ENCODE data around the gene GSTO2.

Gene GSTO2

DNA sequence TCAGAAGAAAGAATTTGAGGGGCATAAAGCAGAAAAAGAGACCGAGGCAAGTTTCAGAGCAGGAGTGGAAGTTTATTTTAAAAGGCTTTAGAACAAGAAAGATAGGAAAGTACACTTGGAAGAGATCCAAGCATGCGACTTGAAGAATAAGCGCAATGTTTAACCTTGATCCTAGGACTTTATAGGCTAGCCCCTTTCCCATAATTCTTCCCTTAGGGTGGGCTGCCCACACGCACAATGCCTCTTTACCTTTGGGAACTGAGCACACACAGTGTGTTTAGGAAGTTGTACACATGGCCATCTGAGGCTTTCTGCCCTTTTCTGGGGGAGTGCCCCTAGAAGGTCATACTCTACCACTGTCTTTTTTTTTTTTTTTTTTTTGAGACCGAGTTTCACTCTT lies 25.5 kb upstream of the GSTO2 start:
- no peaks in the 10 kb centered on the region for H3K27me3 ChIP-seq (ENCODE audit: insufficient read depth, low read length)
- H3K79me2 ChIP-seq (ENCODE audit: control insufficient read depth, insufficient read depth, low read length, poor library complexity): no peaks in the 10 kb centered on the region
- H3K14ac ChIP-seq (ENCODE audit: low read length): no peak overlapping the region
- no peak overlapping the region for H3K4ac ChIP-seq (ENCODE audit: low read depth, low read length)
- no peak overlapping the region for H4K8ac ChIP-seq (ENCODE audit: low read depth, low read length)
- no peak overlapping the region for H4K12ac ChIP-seq (ENCODE audit: low read depth, low read length)
- no peak overlapping the region for H2BK120ac ChIP-seq (ENCODE audit: insufficient read depth, low read length, poor library complexity)
- no peak overlapping the region for H2AFZ ChIP-seq (ENCODE audit: insufficient read depth, low read length, poor library complexity)
- H3K23ac ChIP-seq (ENCODE audit: low read length): no peak overlapping the region
- no peak overlapping the region for H2BK12ac ChIP-seq (ENCODE audit: low read length)
- no peak overlapping the region for H3K27ac ChIP-seq (ENCODE audit: low read depth, low read length)
- no peak overlapping the region for H3K18ac ChIP-seq (ENCODE audit: low read length)
- no peaks in the 10 kb centered on the region for H3K79me1 ChIP-seq (ENCODE audit: low read length)
- no peak overlapping the region for H3K4me3 ChIP-seq (ENCODE audit: low read depth, low read length)
- no CpG with 5 or more reads among the region's 5 CpGs for WGBS (ENCODE audit: extremely low coverage, insufficient coverage, insufficient read length)
- peaks cover 8% of the 10 kb centered on the region for H3K9me3 ChIP-seq (ENCODE audit: insufficient read depth, low read depth, low read length)
- H3K36me3 ChIP-seq (ENCODE audit: control insufficient read depth in 1 of 2, insufficient read depth in 2 of 2, low read length in 2 of 2): no peaks in the 10 kb centered on the region
- no peak for DNase-seq
- H2BK5ac ChIP-seq (ENCODE audit: low read depth, low read length, poor library complexity): no peak overlapping the region
- no peak overlapping the region for H4K91ac ChIP-seq (ENCODE audit: low read depth, low read length)
- H3K9ac ChIP-seq (ENCODE audit: low read length): no peak overlapping the region
- no peak overlapping the region for H3K4me2 ChIP-seq (ENCODE audit: low read length)
- H2AK5ac ChIP-seq (ENCODE audit: low read length): no peak overlapping the region
- peaks cover 0 to 2% of the 10 kb centered on the region in 2 experiments for H3K4me1 ChIP-seq (ENCODE audit: control insufficient read depth in 1 of 2, insufficient read depth in 2 of 2, low read length in 2 of 2)

DNA sequence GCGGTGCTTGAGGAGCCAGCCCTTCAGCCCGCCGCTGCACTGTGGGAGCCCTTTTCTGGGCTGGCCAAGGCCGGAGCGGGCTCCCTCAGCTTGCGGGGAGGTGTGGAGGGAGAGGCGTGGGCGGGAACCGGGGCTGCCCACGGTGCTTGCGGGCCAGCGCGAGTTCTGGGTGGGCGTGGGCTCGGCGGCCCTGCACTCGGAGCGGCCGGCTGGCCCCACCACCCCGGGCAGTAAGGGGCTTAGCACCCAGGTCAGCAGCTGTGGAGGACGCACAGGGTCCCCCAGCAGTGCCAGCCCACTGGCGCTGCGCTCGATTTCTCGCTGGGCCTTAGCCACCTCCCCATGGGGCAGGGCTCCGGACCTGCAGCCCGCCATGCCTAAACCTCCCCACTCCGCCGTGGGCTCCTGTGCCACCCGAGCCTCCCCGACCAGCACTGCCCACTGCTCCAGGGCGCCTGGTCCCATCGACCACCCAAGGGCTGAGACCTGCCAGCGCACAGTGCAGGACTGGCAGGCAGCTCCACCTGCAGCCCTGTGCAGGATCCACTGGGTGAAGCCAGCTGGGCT lies 23.8 kb upstream of the GSTO2 start:
- Histone ChIP-seq H4K8ac (ENCODE audit: low read depth, low read length) (no peak overlapping the region), H3K4me2 (ENCODE audit: low read length) (no peak overlapping the region), H3K79me2 (ENCODE audit: control insufficient read depth, insufficient read depth, low read length, poor library complexity) (no peaks in the 10 kb centered on the region), H3K36me3 (ENCODE audit: control insufficient read depth in 1 of 2, insufficient read depth in 2 of 2, low read length in 2 of 2) (no peaks in the 10 kb centered on the region), H3K27ac (ENCODE audit: low read depth, low read length) (no peak overlapping the region), H4K91ac (ENCODE audit: low read depth, low read length) (no peak overlapping the region), H3K4ac (ENCODE audit: low read depth, low read length) (no peak overlapping the region), H2BK12ac (ENCODE audit: low read length) (no peak overlapping the region), H3K9me3 (ENCODE audit: insufficient read depth, low read depth, low read length) (peaks cover 8% of the 10 kb centered on the region), H4K12ac (ENCODE audit: low read depth, low read length) (no peak overlapping the region), H2BK5ac (ENCODE audit: low read depth, low read length, poor library complexity) (no peak overlapping the region), H2BK120ac (ENCODE audit: insufficient read depth, low read length, poor library complexity) (no peak overlapping the region), H3K4me1 (ENCODE audit: control insufficient read depth in 1 of 2, insufficient read depth in 2 of 2, low read length in 2 of 2) (peaks cover 0 to 2% of the 10 kb centered on the region in 2 experiments), H2AK5ac (ENCODE audit: low read length) (no peak overlapping the region), H3K9ac (ENCODE audit: low read length) (no peak overlapping the region), H2AFZ (ENCODE audit: insufficient read depth, low read length, poor library complexity) (no peak overlapping the region), H3K14ac (ENCODE audit: low read length) (no peak overlapping the region), H3K27me3 (ENCODE audit: insufficient read depth, low read length) (no peaks in the 10 kb centered on the region), H3K79me1 (ENCODE audit: low read length) (no peaks in the 10 kb centered on the region), H3K4me3 (ENCODE audit: low read depth, low read length) (no peak overlapping the region), H3K18ac (ENCODE audit: low read length) (no peak overlapping the region), H3K23ac (ENCODE audit: low read length) (no peak overlapping the region)
- no peak for DNase-seq
- whole genome bisulfite sequencing (ENCODE audit: extremely low coverage, insufficient coverage, insufficient read length): no CpG with 5 or more reads among the region's 34 CpGs

DNA sequence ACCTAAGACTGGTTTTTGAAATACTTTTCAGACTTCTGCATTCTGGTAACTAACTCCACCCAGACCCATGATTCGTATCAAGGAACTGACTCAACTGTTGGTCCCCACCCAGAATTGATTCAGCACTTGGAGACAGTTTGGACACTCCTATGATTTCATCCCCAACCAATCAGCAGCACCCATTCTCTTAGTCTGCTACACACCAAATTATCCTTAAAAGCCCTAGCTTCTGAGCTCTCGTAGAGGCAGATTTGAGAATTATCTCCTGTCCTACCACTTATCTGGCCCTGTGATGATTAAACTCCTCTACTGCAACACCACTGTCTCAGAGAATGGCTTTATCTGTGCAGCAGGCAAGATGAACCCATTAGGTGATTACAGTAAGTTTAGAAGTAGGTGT lies 22.0 kb upstream of the GSTO2 start:
- DNase-seq: peak; percentile 34 to 45
- H4K8ac ChIP-seq (ENCODE audit: low read depth, low read length): no peak overlapping the region
- peaks cover 8% of the 10 kb centered on the region for H3K9me3 ChIP-seq (ENCODE audit: insufficient read depth, low read depth, low read length)
- no peaks in the 10 kb centered on the region for H3K79me1 ChIP-seq (ENCODE audit: low read length)
- no peak overlapping the region for H2AK5ac ChIP-seq (ENCODE audit: low read length)
- no peak overlapping the region for H4K91ac ChIP-seq (ENCODE audit: low read depth, low read length)
- H2AFZ ChIP-seq (ENCODE audit: insufficient read depth, low read length, poor library complexity): no peak overlapping the region
- H2BK120ac ChIP-seq (ENCODE audit: insufficient read depth, low read length, poor library complexity): no peak overlapping the region
- no peak overlapping the region for H3K4ac ChIP-seq (ENCODE audit: low read depth, low read length)
- no peak overlapping the region for H3K27ac ChIP-seq (ENCODE audit: low read depth, low read length)
- no peak overlapping the region for H2BK5ac ChIP-seq (ENCODE audit: low read depth, low read length, poor library complexity)
- no peak overlapping the region for H2BK12ac ChIP-seq (ENCODE audit: low read length)
- H3K79me2 ChIP-seq (ENCODE audit: control insufficient read depth, insufficient read depth, low read length, poor library complexity): no peaks in the 10 kb centered on the region
- H3K4me1 ChIP-seq (ENCODE audit: control insufficient read depth in 1 of 2, insufficient read depth in 2 of 2, low read length in 2 of 2): peaks cover 0 to 2% of the 10 kb centered on the region in 2 experiments
- no peak overlapping the region for H3K4me3 ChIP-seq (ENCODE audit: low read depth, low read length)
- H3K27me3 ChIP-seq (ENCODE audit: insufficient read depth, low read length): no peaks in the 10 kb centered on the region
- no peak overlapping the region for H3K18ac ChIP-seq (ENCODE audit: low read length)
- no peak overlapping the region for H3K23ac ChIP-seq (ENCODE audit: low read length)
- WGBS (ENCODE audit: extremely low coverage, insufficient coverage, insufficient read length): no CpG with 5 or more reads among the region's 2 CpGs
- no peak overlapping the region for H3K4me2 ChIP-seq (ENCODE audit: low read length)
- no peak overlapping the region for H3K14ac ChIP-seq (ENCODE audit: low read length)
- H3K36me3 ChIP-seq (ENCODE audit: control insufficient read depth in 1 of 2, insufficient read depth in 2 of 2, low read length in 2 of 2): no peaks in the 10 kb centered on the region
- H3K9ac ChIP-seq (ENCODE audit: low read length): no peak overlapping the region
- H4K12ac ChIP-seq (ENCODE audit: low read depth, low read length): no peak overlapping the region

GRCh38 chr10:104247513-104248146 lies 21.4 kb upstream of the GSTO2 start:
- Histone ChIP-seq H3K4ac (ENCODE audit: low read depth, low read length) (no peak overlapping the region), H3K79me2 (ENCODE audit: control insufficient read depth, insufficient read depth, low read length, poor library complexity) (no peaks in the 10 kb centered on the region), H4K91ac (ENCODE audit: low read depth, low read length) (no peak overlapping the region), H3K9ac (ENCODE audit: low read length) (no peak overlapping the region), H3K27me3 (ENCODE audit: insufficient read depth, low read length) (no peaks in the 10 kb centered on the region), H3K9me3 (ENCODE audit: insufficient read depth, low read depth, low read length) (peaks cover 8% of the 10 kb centered on the region), H3K4me2 (ENCODE audit: low read length) (no peak overlapping the region), H2BK5ac (ENCODE audit: low read depth, low read length, poor library complexity) (no peak overlapping the region), H4K8ac (ENCODE audit: low read depth, low read length) (no peak overlapping the region), H2AK5ac (ENCODE audit: low read length) (no peak overlapping the region), H3K14ac (ENCODE audit: low read length) (no peak overlapping the region), H2BK12ac (ENCODE audit: low read length) (no peak overlapping the region), H3K27ac (ENCODE audit: low read depth, low read length) (no peak overlapping the region), H2AFZ (ENCODE audit: insufficient read depth, low read length, poor library complexity) (no peak overlapping the region), H3K36me3 (ENCODE audit: control insufficient read depth in 1 of 2, insufficient read depth in 2 of 2, low read length in 2 of 2) (no peaks in the 10 kb centered on the region), H3K23ac (ENCODE audit: low read length) (no peak overlapping the region), H3K79me1 (ENCODE audit: low read length) (no peaks in the 10 kb centered on the region), H4K12ac (ENCODE audit: low read depth, low read length) (no peak overlapping the region), H3K18ac (ENCODE audit: low read length) (no peak overlapping the region), H2BK120ac (ENCODE audit: insufficient read depth, low read length, poor library complexity) (no peak overlapping the region), H3K4me1 (ENCODE audit: control insufficient read depth in 1 of 2, insufficient read depth in 2 of 2, low read length in 2 of 2) (peaks cover 0 to 2% of the 10 kb centered on the region in 2 experiments), H3K4me3 (ENCODE audit: low read depth, low read length) (no peak overlapping the region)
- WGBS (ENCODE audit: extremely low coverage, insufficient coverage, insufficient read length): no CpG with 5 or more reads among the region's 3 CpGs
- peak in 1 of 2 donors; percentile 53 for DNase-seq

All from trophoblast cell (in vitro differentiated cells and primary cell).